GM12878 (cell line): ENCODE data around the gene ZNF827. TPM values are rescaled to one million over a fixed set of nuclear protein-coding genes. Genes with fewer than 3 reads are reported as not detected.

Experiments used
- CHD1 ChIP-seq: IDR thresholded peaks from 2 replicates; pipeline ENCODE4 v1.6.1; 2012; ENCODE audit warnings: low read depth, low read length, improper control_type of control experiment
- CREB1 ChIP-seq: IDR thresholded peaks from 2 replicates; pipeline ENCODE4 v1.6.1; 2012; ENCODE audit warnings: low read depth, mild to moderate bottlenecking, inconsistent platforms
- GATAD2B ChIP-seq: fragments of 450-650 bp; conservative IDR thresholded peaks from 2 replicates; pipeline ENCODE4 v1.6.1; 2017; ENCODE audit warnings: low read depth, mild to moderate bottlenecking, moderate library complexity
- HDAC2 ChIP-seq: fragments of 200-600 bp; sonication (generic); IDR thresholded peaks from 2 replicates; pipeline ENCODE4 v1.6.1; 2017
- HDAC6 ChIP-seq: fragments of 200-600 bp; sonication (generic); IDR thresholded peaks from one replicate; pipeline ENCODE4 v1.8.0; 2017; ENCODE audit warnings: antibody characterized with exemption; ENCODE audit not compliant: unreplicated experiment
- JUND ChIP-seq: IDR thresholded peaks from 2 replicates; pipeline ENCODE4 v1.6.1; 2012; ENCODE audit warnings: low read depth, mild to moderate bottlenecking, low read length, improper control_type of control experiment, moderate library complexity
- NFYA ChIP-seq: IDR thresholded peaks from 2 replicates; pipeline ENCODE4 v1.6.1; 2011; ENCODE audit warnings: low read depth, mild to moderate bottlenecking, low read length, improper control_type of control experiment, borderline replicate concordance
- NRF1 ChIP-seq: conservative IDR thresholded peaks from 2 replicates; pipeline ENCODE4 v1.6.1; 2011; ENCODE audit warnings: mild to moderate bottlenecking, low read depth, low read length, improper control_type of control experiment
- PBX3 ChIP-seq: IDR thresholded peaks from 2 replicates; pipeline ENCODE4 v1.6.1; 2011; ENCODE audit warnings: mild to moderate bottlenecking, low read depth, low read length, moderate library complexity; ENCODE audit not compliant: insufficient replicate concordance
- RAD21 ChIP-seq: IDR thresholded peaks from 2 replicates; pipeline ENCODE4 v1.6.1; 2011; ENCODE audit warnings: mild to moderate bottlenecking, low read depth, low read length, moderate library complexity; ENCODE audit not compliant: insufficient read depth
- SIN3A ChIP-seq: IDR thresholded peaks from 2 replicates; pipeline ENCODE4 v1.6.1; 2012; ENCODE audit warnings: low read depth, low read length, improper control_type of control experiment
- SREBF2 ChIP-seq: IDR thresholded peaks from 2 replicates; pipeline ENCODE4 v1.6.1; 2012; ENCODE audit warnings: mild to moderate bottlenecking, low read length
- ZNF24 ChIP-seq: fragments of 450-650 bp; IDR thresholded peaks from 2 replicates; pipeline ENCODE4 v1.6.1; 2017; ENCODE audit warnings: antibody characterized with exemption, mild to moderate bottlenecking
- ZNF592 ChIP-seq: fragments of 450-650 bp; IDR thresholded peaks from 2 replicates; pipeline ENCODE4 v1.6.1; 2017; ENCODE audit warnings: mild to moderate bottlenecking, moderate library complexity
- polyA plus RNA-seq, 11 experiments: library from polyadenylated mRNA; depleted of rRNA in 4 of 11; unstranded in 6 of 11; stranded (reverse) in 5 of 11; fragments of >200 nt; fragmentation: Nextera tagmentation in 4 of 11; fragmentation: Illumina TruSeq in 1 of 11; extraction: Ambion mirVana in 4 of 11; extraction: Trizol in 1 of 11; gene quantifications; 1 replicate in 1 of 11; 2 replicates in 10 of 11; pipeline versions ENCODE4 v1.2.1 to v1.2.3, GENCODE V29; 2011 to 2016; ENCODE audit warnings: inconsistent platforms in 2 of 11, missing spikeins in 2 of 11, low read depth in 1 of 11
- total RNA-seq, 4 experiments: library from RNA; depleted of rRNA in 3 of 4; stranded (reverse); fragments of >200 nt in 3 of 4; fragmentation: Illumina TruSeq in 1 of 4; extraction: Trizol in 1 of 4; gene quantifications; 2 replicates each; pipeline versions ENCODE4 v1.2.1 to v1.2.3, GENCODE V29; 2013 to 2021
- TF ChIP-seq, protein P1 (sequence below): IDR thresholded peaks from 2 replicates; pipeline ENCODE4 v1.6.1; 2012; ENCODE audit warnings: low read depth, low read length, improper control_type of control experiment
- TF ChIP-seq, protein P2 (sequence below): IDR thresholded peaks from 2 replicates; pipeline ENCODE4 v1.6.1; 2012; ENCODE audit warnings: improper control_type of control experiment, low read depth, low read length; ENCODE audit not compliant: insufficient replicate concordance

Gene ZNF827
- total and polyA plus RNA-seq, 10 of the 15 experiments (the other 5 are each of a cell fraction or from before 2014, with no cell fraction given) = 3.8 to 31.5 (median 13.6) TPM

- TF ChIP-seq NFYA (no peak), HDAC6 (no peak), CHD1 (no peak), RAD21 (no peak), GATAD2B (no peak), PBX3 (no peak), ZNF592 (no peak), ZNF24 (no peak), JUND (no peak), SIN3A (no peak), CREB1 (peak; percentile 52; the same call in 1 of the 2 replicates), SREBF2 (no peak), NRF1 (no peak), HDAC2 (no peak)
- TF ChIP-seq, protein P1, sequence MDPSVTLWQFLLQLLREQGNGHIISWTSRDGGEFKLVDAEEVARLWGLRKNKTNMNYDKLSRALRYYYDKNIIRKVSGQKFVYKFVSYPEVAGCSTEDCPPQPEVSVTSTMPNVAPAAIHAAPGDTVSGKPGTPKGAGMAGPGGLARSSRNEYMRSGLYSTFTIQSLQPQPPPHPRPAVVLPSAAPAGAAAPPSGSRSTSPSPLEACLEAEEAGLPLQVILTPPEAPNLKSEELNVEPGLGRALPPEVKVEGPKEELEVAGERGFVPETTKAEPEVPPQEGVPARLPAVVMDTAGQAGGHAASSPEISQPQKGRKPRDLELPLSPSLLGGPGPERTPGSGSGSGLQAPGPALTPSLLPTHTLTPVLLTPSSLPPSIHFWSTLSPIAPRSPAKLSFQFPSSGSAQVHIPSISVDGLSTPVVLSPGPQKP = no peak
- TF ChIP-seq, protein P2, sequence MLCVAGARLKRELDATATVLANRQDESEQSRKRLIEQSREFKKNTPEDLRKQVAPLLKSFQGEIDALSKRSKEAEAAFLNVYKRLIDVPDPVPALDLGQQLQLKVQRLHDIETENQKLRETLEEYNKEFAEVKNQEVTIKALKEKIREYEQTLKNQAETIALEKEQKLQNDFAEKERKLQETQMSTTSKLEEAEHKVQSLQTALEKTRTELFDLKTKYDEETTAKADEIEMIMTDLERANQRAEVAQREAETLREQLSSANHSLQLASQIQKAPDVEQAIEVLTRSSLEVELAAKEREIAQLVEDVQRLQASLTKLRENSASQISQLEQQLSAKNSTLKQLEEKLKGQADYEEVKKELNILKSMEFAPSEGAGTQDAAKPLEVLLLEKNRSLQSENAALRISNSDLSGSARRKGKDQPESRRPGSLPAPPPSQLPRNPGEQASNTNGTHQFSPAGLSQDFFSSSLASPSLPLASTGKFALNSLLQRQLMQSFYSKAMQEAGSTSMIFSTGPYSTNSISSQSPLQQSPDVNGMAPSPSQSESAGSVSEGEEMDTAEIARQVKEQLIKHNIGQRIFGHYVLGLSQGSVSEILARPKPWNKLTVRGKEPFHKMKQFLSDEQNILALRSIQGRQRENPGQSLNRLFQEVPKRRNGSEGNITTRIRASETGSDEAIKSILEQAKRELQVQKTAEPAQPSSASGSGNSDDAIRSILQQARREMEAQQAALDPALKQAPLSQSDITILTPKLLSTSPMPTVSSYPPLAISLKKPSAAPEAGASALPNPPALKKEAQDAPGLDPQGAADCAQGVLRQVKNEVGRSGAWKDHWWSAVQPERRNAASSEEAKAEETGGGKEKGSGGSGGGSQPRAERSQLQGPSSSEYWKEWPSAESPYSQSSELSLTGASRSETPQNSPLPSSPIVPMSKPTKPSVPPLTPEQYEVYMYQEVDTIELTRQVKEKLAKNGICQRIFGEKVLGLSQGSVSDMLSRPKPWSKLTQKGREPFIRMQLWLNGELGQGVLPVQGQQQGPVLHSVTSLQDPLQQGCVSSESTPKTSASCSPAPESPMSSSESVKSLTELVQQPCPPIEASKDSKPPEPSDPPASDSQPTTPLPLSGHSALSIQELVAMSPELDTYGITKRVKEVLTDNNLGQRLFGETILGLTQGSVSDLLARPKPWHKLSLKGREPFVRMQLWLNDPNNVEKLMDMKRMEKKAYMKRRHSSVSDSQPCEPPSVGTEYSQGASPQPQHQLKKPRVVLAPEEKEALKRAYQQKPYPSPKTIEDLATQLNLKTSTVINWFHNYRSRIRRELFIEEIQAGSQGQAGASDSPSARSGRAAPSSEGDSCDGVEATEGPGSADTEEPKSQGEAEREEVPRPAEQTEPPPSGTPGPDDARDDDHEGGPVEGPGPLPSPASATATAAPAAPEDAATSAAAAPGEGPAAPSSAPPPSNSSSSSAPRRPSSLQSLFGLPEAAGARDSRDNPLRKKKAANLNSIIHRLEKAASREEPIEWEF = no peak
Measured at GRCh38 chr4:145828802-145829485, 109.7 kb downstream of the ZNF827 start (continued).
